ENCODE data around the gene ABHD6.
A peak's percentile ranks its signal among the peaks of the same experiment; 100 is the strongest.
"Not testable (repeated sequence)": the region's sequence is repeated elsewhere in the genome, so short reads cannot be mapped to it uniquely, and the experiment has no call there.

The ABHD6 gene

GRCh38 chr3:58243976-58244585 is 6.5 kb downstream of the ABHD6 start:
- DNase-seq = no peak

- DNase-seq = no peak
Observed at GRCh38 chr3:58246148-58247047, 8.8 kb downstream of the ABHD6 start.

- no peak for DNase-seq
Observed at GRCh38 chr3:58249358-58250092, 11.9 kb downstream of the ABHD6 start.

GRCh38 chr3:58250093-58250707 is 12.6 kb downstream of the ABHD6 start:
- no peak for DNase-seq

GRCh38 chr3:58251631-58252035 is 14.0 kb downstream of the ABHD6 start:
- DNase-seq = no peak

GRCh38 chr3:58254144-58254543 is 16.6 kb downstream of the ABHD6 start:
- DNase-seq = no peak

GRCh38 chr3:58256061-58256460 is 18.5 kb downstream of the ABHD6 start:
- no peak for DNase-seq

GRCh38 chr3:58256511-58256910 is 18.9 kb downstream of the ABHD6 start:
- DNase-seq = no peak

- no peak for DNase-seq
Observed at GRCh38 chr3:58258392-58259055, 20.9 kb downstream of the ABHD6 start.

- peak; percentile 92 for DNase-seq
Observed at GRCh38 chr3:58260261-58260731, 22.7 kb downstream of the ABHD6 start.

GRCh38 chr3:58260733-58261132 is 23.1 kb downstream of the ABHD6 start:
- no peak for DNase-seq

GRCh38 chr3:58261954-58262666 is 24.5 kb downstream of the ABHD6 start:
- DNase-seq = no peak

GRCh38 chr3:58266577-58266976 is 29.0 kb downstream of the ABHD6 start:
- no peak for DNase-seq

- DNase-seq = not testable (repeated sequence)
Observed at GRCh38 chr3:58267543-58267942, 30.0 kb downstream of the ABHD6 start.

GRCh38 chr3:58269356-58269755 is 31.8 kb downstream of the ABHD6 start:
- DNase-seq = no peak

GRCh38 chr3:58270485-58270884 is 32.9 kb downstream of the ABHD6 start:
- DNase-seq = no peak

GRCh38 chr3:58271901-58272501 is 34.4 kb downstream of the ABHD6 start:
- DNase-seq = peak; percentile 82

- DNase-seq = no peak
Observed at GRCh38 chr3:58272891-58273290, 35.3 kb downstream of the ABHD6 start.

- DNase-seq = not testable (repeated sequence)
Observed at GRCh38 chr3:58273362-58273761, 35.8 kb downstream of the ABHD6 start.

- no peak for DNase-seq
Observed at GRCh38 chr3:58274027-58274614, 36.5 kb downstream of the ABHD6 start.

- no peak for DNase-seq
Observed at GRCh38 chr3:58281069-58281468, 43.5 kb downstream of the ABHD6 start.

Data from MV-4-11 (cell line).